ENCODE data around the gene RALGAPB. TPM values are rescaled to one million over a fixed set of nuclear protein-coding genes. Genes with fewer than 3 reads are reported as not detected.

Gene RALGAPB
- total RNA-seq, 1 experiment from 2014 or later, result 30.4 TPM

GRCh38 chr20:38497246-38497935, 24.7 kb downstream of the RALGAPB start:
- intact Hi-C loops (cut with micrococcal nuclease), result no loop called here
- no peaks in the 10 kb centered on the region for H3K4me1 ChIP-seq (ENCODE audit: insufficient read depth, low read length)
- BruUV-seq (replicated peaks), result no TSS peak
- no peaks in the 10 kb centered on the region for H4K20me1 ChIP-seq (ENCODE audit: low read length)
- H3K36me3 ChIP-seq (ENCODE audit: low read depth, low read length), result peaks cover 51% of the 10 kb centered on the region
- no peaks in the 10 kb centered on the region for H3F3A ChIP-seq (ENCODE audit: low read length, unreplicated experiment)
- ATAC-seq, result no peak
- TF ChIP-seq EZH2 (IDR thresholded peaks at IDR 0.05; ENCODE audit: low read length, unreplicated experiment) (no peak), EZH2phosphoT487 (IDR thresholded peaks at IDR 0.05; ENCODE audit: borderline replicate concordance, low read length) (no peak), CTCF (conservative IDR thresholded peaks at IDR 0.05; ENCODE audit: low read depth, low read length) (no peak)
- no peaks in the 10 kb centered on the region for H3K79me2 ChIP-seq (ENCODE audit: low read length)
- CTCF ChIA-PET, result no interaction called here
- no peak overlapping the region for H3K4me2 ChIP-seq (ENCODE audit: low read length)
- no peaks in the 10 kb centered on the region for H3K27me3 ChIP-seq (ENCODE audit: low read length)
- H3K4me3 ChIP-seq (ENCODE audit: low read length), result no peak overlapping the region
- no peak overlapping the region for H3K9ac ChIP-seq (ENCODE audit: low read length)
- no peak overlapping the region for H3K27ac ChIP-seq (ENCODE audit: low read length)
- no peaks in the 10 kb centered on the region for H3K9me3 ChIP-seq (ENCODE audit: low read length)
- POLR2A ChIA-PET (ENCODE audit: unreplicated experiment), result no interaction called here
- H3K9me2 ChIP-seq (replicated peaks; ENCODE audit: low read length), result no peaks in the 10 kb centered on the region
- DNase-seq, result no peak
- H2AFZ ChIP-seq (ENCODE audit: low read length), result no peak overlapping the region

DNA sequence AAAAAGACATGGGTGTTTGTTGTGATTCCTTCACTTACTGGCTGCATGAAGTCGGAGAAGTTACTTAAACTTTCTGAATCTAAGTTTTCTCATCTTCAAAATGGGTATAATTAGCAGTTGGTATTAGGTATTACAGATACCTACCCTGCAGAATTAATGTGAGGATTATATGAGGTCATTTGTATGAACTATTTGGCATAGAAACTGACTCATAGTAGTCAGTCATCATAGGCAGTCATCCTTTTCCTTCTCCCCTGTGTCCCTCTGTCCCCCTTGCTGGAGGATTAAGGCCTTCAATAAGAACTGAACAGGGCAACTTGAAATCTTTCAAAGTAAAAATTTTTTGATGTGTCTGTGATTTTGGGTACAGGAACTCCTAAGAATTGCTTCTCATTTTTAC, 26.3 kb downstream of the RALGAPB start:
- intact Hi-C loops (cut with micrococcal nuclease), result no loop called here
- TF ChIP-seq EZH2 (IDR thresholded peaks at IDR 0.05; ENCODE audit: low read length, unreplicated experiment), result no peak
- TF ChIP-seq CTCF (conservative IDR thresholded peaks at IDR 0.05; ENCODE audit: low read depth, low read length), result no peak
- DNase-seq, result peak; percentile 10
- H4K20me1 ChIP-seq (ENCODE audit: low read length), result no peaks in the 10 kb centered on the region
- H3K9ac ChIP-seq (ENCODE audit: low read length), result no peak overlapping the region
- BruUV-seq (replicated peaks), result no TSS peak
- no peak overlapping the region for H2AFZ ChIP-seq (ENCODE audit: low read length)
- no peaks in the 10 kb centered on the region for H3K79me2 ChIP-seq (ENCODE audit: low read length)
- no peaks in the 10 kb centered on the region for H3K27me3 ChIP-seq (ENCODE audit: low read length)
- H3K27ac ChIP-seq (ENCODE audit: low read length), result no peak overlapping the region
- H3K9me3 ChIP-seq (ENCODE audit: low read length), result no peaks in the 10 kb centered on the region
- ChIA-PET CTCF (no interaction called here), POLR2A (ENCODE audit: unreplicated experiment) (no interaction called here)
- H3K36me3 ChIP-seq (ENCODE audit: low read depth, low read length), result peaks cover 41% of the 10 kb centered on the region
- H3K9me2 ChIP-seq (replicated peaks; ENCODE audit: low read length), result no peaks in the 10 kb centered on the region
- peak; percentile 33; the same call in 1 of the 2 replicates for ATAC-seq
- H3F3A ChIP-seq (ENCODE audit: low read length, unreplicated experiment), result no peaks in the 10 kb centered on the region
- no peak overlapping the region for H3K4me3 ChIP-seq (ENCODE audit: low read length)
- no peak overlapping the region for H3K4me2 ChIP-seq (ENCODE audit: low read length)
- no peaks in the 10 kb centered on the region for H3K4me1 ChIP-seq (ENCODE audit: insufficient read depth, low read length)

DNA sequence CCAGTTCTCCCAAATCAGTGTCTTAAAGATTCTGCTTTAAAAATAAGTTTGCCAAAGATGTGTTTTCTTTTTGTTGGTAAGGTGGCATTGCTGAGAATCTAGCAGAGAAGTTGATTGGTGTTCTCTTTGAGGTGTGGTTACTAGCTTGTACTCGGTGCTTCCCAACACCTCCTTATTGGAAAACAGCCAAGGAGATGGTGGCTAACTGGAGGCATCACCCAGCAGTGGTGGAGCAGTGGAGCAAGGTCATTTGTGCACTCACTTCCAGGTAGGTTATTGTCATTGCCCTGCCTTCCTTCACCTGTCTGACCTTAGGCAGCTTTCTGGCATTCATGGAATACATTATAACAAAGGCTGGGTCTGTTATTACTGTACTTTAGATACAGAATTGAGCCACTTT, 26.7 kb downstream of the RALGAPB start:
- no peak for DNase-seq
- no TSS peak for BruUV-seq (replicated peaks)
- peaks cover 40% of the 10 kb centered on the region for H3K36me3 ChIP-seq (ENCODE audit: low read depth, low read length)

More for the DNA sequence above, 26.7 kb downstream of the RALGAPB start:
- Histone ChIP-seq H3K4me1 (ENCODE audit: insufficient read depth, low read length) (no peaks in the 10 kb centered on the region), H3K4me3 (ENCODE audit: low read length) (no peak overlapping the region), H3K9me2 (replicated peaks; ENCODE audit: low read length) (no peaks in the 10 kb centered on the region), H3K27me3 (ENCODE audit: low read length) (no peaks in the 10 kb centered on the region), H3K9ac (ENCODE audit: low read length) (no peak overlapping the region), H3K27ac (ENCODE audit: low read length) (no peak overlapping the region), H3K4me2 (ENCODE audit: low read length) (no peak overlapping the region), H3K9me3 (ENCODE audit: low read length) (no peaks in the 10 kb centered on the region), H4K20me1 (ENCODE audit: low read length) (no peaks in the 10 kb centered on the region), H3F3A (ENCODE audit: low read length, unreplicated experiment) (no peaks in the 10 kb centered on the region), H3K79me2 (ENCODE audit: low read length) (no peaks in the 10 kb centered on the region), H2AFZ (ENCODE audit: low read length) (no peak overlapping the region)
- TF ChIP-seq CTCF (conservative IDR thresholded peaks at IDR 0.05; ENCODE audit: low read depth, low read length), result no peak
- TF ChIP-seq EZH2 (IDR thresholded peaks at IDR 0.05; ENCODE audit: low read length, unreplicated experiment), result no peak
- no peak for TF ChIP-seq EZH2phosphoT487 (IDR thresholded peaks at IDR 0.05; ENCODE audit: borderline replicate concordance, low read length)
- intact Hi-C loops (cut with micrococcal nuclease), result no loop called here
- POLR2A ChIA-PET (ENCODE audit: unreplicated experiment), result no interaction called here
- no peak for ATAC-seq
- CTCF ChIA-PET, result no interaction called here
